ENCODE data around the gene TGM2.
A peak's percentile ranks its signal among the peaks of the same experiment; 100 is the strongest.

TGM2 gene

DNA sequence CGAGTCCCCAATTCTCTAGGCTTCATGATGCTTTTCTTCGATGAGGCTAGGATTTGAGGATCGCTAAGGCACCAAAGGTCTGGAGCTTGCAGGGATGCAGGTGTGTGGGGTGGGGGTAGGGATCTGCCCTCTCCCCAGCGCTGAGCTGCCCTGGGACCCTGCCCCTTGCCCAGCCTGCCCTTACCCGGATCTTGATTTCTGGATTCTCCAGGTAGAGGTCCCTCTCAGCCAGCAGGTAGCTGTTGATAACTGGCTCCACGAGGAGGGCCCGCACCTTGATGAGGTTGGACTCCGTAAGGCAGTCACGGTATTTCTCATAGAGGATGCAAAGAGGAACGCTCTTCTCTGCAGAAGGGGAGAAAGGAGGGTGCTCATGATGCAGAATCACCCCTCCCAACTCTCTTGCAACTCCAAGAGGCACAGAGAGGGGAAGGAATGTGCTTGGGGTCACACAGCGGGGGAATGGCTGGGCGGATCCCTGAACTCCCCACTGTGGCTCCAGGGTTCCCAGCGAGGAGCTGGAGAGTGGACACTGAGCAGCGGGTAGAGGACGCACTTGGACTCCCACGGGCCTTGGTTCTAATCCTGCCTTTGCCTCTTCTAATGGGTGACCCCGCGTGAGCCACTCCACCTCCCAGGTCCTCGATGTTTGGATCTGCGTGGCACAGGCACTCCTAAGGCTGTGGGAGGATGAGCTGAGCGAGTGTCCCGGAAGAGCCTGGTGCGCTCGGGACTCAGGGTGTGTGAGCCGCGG, 32.7 kb downstream of the TGM2 start:
- no peak for DNase-seq (ENCODE audit: low spot score)

GRCh38 chr20:38131588-38132121, 33.4 kb downstream of the TGM2 start:
- no peak for DNase-seq (ENCODE audit: low spot score)

DNA sequence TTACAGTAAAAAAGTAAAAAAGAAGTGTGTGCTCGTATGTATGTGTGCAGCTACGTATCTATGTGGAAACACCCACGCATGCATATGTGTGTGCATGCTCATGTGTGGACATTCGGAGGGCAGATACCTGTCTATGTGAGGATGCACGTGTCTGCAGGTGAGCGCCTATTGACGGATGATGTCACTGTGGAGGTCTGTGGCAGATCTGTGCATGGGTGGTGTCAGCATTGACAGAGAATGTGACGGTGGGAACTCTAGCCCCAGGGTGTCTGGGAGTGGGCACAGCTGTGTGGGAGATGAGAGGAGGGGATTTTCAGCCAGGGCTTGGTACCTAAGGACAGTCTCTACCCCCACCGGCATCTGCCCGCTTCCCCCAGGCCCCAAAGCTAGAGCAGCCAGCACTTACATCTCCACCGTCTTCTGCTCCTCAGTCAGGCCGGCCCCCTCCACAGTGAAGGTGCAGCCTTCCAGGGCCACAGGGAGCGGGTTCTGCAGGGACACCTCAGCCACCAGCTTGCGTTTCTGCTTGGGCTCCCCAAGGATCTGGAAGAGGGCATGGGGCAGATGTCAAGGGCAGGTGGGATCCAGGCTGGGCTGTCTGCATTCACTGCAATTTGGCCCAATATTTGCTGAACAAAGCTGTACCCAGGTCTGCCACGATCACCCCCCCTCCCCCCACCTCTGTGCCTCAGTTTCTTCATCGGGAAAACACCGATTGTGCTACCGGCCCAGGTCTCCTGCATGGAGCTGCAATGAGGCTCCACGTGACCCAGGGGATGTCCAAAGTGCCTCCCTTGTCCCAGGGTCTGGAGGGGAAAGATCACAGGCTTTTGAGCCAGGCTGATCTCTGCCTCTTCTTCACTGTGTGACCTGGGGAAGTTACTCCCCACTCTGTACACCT, 34.1 kb downstream of the TGM2 start:
- DNase-seq (ENCODE audit: low spot score) = no peak

- DNase-seq (ENCODE audit: low spot score) = no peak
These were observed 35.0 kb downstream of the TGM2 start for GRCh38 chr20:38129893-38130609.

- DNase-seq (ENCODE audit: low spot score) = no peak
These were observed 35.7 kb downstream of the TGM2 start for GRCh38 chr20:38129248-38129865.

GRCh38 chr20:38128691-38129090, 36.4 kb downstream of the TGM2 start:
- DNase-seq (ENCODE audit: low spot score) = no peak

DNA sequence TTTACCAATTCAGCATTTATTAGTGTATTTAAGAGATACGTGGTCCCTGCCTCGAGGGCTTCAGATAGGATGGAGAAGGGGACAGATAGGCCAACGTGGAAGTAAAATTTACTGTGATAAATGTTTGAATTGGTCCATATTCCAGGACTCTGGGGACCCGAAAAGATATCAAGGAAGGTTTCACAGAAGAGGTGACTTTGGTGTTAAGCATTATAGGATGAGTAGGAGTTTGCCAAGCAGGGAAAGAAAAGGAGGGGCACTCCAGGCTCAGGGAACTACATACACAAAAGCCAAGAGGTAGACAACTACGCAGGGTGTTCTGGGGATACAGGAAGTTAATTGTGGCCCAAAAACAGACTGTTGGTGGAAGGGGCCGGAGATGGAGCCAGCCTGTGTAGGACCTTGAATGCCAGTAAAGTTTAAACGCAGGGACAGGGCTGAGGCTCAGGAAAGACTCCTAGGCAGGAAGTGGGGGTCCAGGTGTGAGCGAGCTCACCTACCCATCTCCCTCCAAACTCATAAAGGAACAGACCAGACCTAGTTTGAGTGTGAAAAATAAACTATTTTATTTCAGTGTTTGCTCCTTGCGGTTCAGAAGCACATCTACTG, 37.0 kb downstream of the TGM2 start:
- no peak for DNase-seq (ENCODE audit: low spot score)

DNA sequence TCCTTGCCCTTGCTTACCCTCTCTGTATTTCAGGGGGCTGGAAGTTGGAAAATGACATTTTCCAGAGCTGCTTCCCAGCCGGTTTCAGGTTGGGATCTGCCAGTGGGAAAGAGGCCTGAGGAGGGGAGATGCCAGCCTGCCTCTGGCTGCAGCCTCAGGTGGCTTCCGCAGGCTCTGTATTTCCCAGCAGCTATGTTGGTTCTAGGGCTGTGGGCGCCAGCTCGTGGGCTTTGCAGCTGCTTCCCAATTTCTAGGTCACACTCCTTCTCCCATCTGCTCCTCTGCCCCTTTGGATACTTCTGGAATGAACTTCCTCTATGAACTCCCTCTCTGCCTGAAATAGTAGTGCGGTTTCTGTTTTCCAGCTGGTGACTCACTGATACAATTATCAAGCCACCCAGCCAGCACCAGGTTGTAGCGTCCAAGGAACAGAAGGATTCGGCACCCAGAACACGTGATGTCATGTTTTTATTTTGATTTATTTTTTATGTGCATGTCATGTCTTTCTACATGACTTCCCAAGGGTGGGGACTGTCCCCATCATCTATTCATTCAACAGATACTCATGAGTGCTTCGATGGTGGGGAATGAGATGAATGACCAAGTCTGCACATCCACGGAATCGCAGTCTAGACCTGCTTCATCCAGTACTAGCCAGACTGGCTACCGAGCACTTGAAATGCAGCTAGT, 38.0 kb downstream of the TGM2 start:
- peak; percentile 82 for DNase-seq (ENCODE audit: low spot score)

GRCh38 chr20:38126146-38126921, 38.7 kb downstream of the TGM2 start:
- no peak for DNase-seq (ENCODE audit: low spot score)

DNA sequence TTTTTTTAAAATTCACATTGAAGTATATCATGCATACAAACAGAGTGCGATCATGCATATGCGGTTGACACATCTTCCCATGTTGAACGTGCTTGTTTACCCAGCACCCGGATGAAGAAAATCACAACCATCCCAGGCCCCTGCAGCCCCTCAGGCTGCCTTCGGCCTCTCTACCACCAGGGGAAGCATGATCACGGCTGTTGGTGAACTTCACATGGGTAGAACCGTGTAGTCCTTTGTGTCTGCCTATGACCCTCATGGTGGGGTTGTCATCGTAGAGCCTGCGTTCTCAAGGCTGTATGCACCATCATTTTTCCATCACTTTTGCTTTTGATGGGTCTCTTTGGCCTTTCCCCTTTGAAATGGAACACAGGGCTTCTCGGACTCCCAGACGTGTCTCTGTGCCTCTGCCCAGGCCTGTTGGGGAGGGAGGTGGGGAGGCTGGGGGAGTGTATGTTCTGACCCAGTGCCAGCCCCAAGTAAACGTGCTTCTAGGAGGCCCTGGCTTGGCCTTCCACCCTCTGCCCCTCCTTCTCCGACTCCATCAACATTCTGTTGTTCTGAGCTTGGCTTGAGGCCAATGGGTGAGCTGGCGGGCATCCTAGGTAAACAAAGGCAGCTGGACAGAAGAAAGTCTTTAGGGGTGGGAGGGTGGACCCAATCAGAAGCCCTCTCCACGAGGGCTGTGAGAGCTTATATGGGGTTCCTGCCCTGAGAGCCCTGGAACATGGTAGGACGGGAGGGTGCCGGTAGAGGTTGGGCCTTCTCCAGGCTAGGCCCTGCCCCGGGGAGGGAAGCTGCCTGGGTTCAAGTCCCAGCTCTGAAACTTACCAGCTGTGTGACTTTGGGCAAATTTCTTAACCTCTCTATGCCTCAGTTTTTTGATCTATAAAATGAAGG, 39.7 kb downstream of the TGM2 start:
- no peak for DNase-seq (ENCODE audit: low spot score)

DNA sequence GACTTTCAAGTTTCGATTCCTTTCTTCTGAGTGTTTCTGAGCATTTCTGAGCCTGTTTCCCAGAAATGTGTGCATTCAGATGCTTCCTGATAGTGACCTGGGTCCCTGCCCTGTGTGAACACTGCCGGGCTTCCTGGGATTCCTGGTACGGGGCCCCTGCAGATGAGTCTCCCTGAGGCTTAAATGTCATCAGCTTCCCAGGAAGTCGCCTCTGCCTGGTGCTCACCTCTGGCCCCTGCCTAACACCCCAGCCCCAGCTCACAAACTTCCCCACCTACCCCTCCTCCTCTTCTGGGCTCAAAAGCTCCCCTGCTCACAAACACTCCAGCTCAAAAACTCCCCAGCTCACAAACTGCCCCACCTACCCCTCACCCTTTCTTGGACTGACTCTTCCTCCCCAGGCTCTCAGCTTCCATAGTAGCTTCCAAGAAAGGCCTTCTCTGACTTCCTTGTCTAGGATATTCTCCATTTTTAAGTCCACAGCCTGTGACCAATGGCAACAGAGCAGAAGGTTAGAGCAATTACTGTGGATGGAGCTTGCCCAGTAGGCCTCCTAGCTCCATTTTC, 42.0 kb downstream of the TGM2 start:
- DNase-seq (ENCODE audit: low spot score) = no peak

DNA sequence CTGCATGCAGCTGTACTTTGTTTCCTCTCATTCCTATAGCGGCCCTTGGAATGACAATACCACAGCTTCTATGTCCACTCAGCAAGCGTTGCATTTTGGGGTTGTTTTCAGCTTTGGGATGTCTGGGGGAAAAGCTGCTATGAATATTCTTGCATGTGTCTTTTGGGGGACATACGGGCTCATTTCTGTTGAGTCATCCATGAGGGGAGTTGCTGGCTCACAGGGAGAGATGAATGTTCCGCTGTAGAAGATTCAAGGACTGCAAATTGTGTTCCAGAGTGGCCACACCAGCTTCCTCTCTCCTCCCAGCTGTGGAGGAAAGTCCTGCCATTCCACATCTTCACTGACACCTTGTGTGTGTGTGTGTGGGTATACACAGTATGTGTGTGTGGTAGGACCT, 43.3 kb downstream of the TGM2 start:
- no peak for DNase-seq (ENCODE audit: low spot score)

GRCh38 chr20:38120625-38120988, 44.5 kb downstream of the TGM2 start:
- DNase-seq (ENCODE audit: low spot score) = no peak

GRCh38 chr20:38119446-38119845, 45.6 kb downstream of the TGM2 start:
- DNase-seq (ENCODE audit: low spot score) = no peak

- DNase-seq (ENCODE audit: low spot score) = peak; percentile 31
These were observed 47.4 kb downstream of the TGM2 start for GRCh38 chr20:38117635-38118034.

DNA sequence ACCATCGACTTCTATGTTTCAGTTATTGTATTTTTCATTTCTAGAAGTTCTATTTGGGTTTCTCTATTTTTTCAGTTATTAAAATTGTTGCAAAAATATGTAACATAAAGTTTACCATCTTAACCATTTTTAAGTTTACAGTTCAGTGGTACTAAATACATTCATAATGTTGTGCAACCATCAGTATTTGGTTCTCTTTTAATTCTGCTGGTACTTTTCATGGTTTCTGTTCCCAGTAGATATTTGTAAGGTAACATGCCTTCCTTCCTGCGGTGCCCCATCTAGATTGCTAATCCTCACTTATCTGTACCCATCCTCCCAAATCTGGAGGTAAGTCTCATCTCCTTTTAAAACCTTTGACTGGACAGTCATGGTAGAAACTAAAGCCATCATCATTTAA, 47.9 kb downstream of the TGM2 start:
- DNase-seq (ENCODE audit: low spot score) = no peak

- no peak for DNase-seq (ENCODE audit: low spot score)
These were observed 48.5 kb downstream of the TGM2 start for GRCh38 chr20:38116409-38117165.

DNA sequence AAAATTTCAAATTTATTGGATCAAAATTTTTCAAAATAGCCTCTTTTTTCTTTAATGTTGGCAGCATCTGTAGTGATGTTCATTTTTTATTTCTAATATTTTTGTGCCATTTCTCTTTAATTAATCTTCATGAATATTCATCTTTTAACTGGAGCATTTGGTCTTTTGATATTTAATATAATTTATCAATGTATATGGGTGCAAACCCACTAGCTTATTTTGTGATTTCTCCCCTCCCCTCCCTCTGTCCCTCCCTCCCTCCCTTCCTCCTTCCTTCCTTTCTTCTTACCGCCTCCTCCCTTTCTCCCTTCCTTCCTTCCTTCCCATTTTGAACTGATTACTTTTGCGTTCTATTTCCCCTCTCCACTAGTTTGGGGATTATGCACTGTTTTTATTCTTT, 49.2 kb downstream of the TGM2 start:
- no peak for DNase-seq (ENCODE audit: low spot score)

All from AG08395 (cell line).